ENCODE measurements around the gene GADL1. TPM values are rescaled to one million over a fixed set of nuclear protein-coding genes. Genes with fewer than 3 reads are reported as not detected.

The GADL1 gene
- polyA plus RNA-seq, 4 donors = 0.09 TPM; not detected in 3

- 55 to 91% (median 81%) methylated on average over 4 of the region's 4 CpGs for WGBS, 3 donors
- Histone ChIP-seq H3K27ac (ENCODE audit: low read depth in 1 of 3, low read length in 2 of 3) (no peak overlapping the region), H3K4me1 (ENCODE audit: control insufficient read depth in 3 of 3, insufficient read depth in 2 of 3, low read depth in 1 of 3, low read length in 2 of 3) (no peaks in the 10 kb centered on the region), H3K4me3 (ENCODE audit: low read depth in 1 of 3, low read length in 3 of 3) (no peak overlapping the region), H3K9me3 (ENCODE audit: control insufficient read depth in 2 of 2, insufficient read depth in 1 of 2, low read depth in 1 of 2, low read length in 1 of 2) (peaks cover 0 to 7% of the 10 kb centered on the region in 2 donors), H3K27me3 (ENCODE audit: control insufficient read depth in 3 of 3, insufficient read depth in 3 of 3, low read length in 3 of 3) (no peaks in the 10 kb centered on the region), H3K36me3 (ENCODE audit: control insufficient read depth in 3 of 3, insufficient read depth in 2 of 3, low read depth in 1 of 3, low read length in 3 of 3) (no peaks in the 10 kb centered on the region)
- no peak for DNase-seq
- FAIRE-seq = no peak
Measured at GRCh38 chr3:30712991-30713390, 181.5 kb downstream of the GADL1 start.

DNA sequence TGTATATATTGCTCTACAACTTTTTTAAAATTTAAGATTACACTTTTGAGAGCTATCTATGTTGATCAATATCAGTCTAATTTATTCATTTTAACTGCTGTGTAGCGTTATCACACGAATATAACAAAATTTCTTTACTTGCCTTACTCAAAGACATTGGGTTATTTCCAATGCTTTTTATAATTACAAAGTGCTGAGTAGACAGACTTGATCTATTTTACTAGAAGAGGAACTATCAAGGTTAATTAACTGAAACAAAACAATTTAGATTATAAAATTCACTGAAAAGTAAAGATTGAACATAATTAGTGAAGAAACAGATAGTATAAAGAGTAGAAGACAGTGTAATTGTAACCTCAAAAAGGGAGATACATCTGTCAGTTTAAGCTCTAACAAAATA is 182.6 kb downstream of the GADL1 start:
- Histone ChIP-seq H3K27me3 (ENCODE audit: control insufficient read depth in 3 of 3, insufficient read depth in 3 of 3, low read length in 3 of 3) (no peaks in the 10 kb centered on the region), H3K4me1 (ENCODE audit: control insufficient read depth in 3 of 3, insufficient read depth in 2 of 3, low read depth in 1 of 3, low read length in 2 of 3) (no peaks in the 10 kb centered on the region), H3K36me3 (ENCODE audit: control insufficient read depth in 3 of 3, insufficient read depth in 2 of 3, low read depth in 1 of 3, low read length in 3 of 3) (no peaks in the 10 kb centered on the region), H3K4me3 (ENCODE audit: low read depth in 1 of 3, low read length in 3 of 3) (no peak overlapping the region), H3K9me3 (ENCODE audit: control insufficient read depth in 2 of 2, insufficient read depth in 1 of 2, low read depth in 1 of 2, low read length in 1 of 2) (peaks cover 0 to 7% of the 10 kb centered on the region in 2 donors), H3K27ac (ENCODE audit: low read depth in 1 of 3, low read length in 2 of 3) (no peak overlapping the region)
- DNase-seq (no peak), FAIRE-seq (no peak)
- 91 to 92% (median 91%) methylated on average over 2 of the region's 2 CpGs for WGBS, 3 donors

DNA sequence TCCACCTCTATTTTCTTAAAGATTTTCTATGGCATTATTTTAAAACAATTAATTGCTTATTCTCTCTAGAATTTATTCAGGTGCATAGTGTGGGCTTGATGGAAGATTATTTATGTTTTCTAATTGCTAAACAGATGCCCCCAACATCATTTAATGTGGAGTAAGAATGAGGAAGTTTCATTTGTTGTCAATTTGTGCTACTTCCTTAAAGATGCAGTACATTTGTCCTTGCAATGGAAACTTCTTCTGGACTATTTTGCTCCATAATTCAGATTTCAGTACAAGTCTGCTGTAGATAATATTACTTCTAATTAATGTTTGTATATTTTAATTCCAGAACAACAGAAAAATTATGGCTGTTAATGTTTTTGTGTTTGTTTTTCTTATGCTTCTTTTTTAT is 183.3 kb downstream of the GADL1 start:
- FAIRE-seq = peak; percentile 41
- no peak overlapping the region for H3K27ac ChIP-seq (ENCODE audit: low read depth in 1 of 3, low read length in 2 of 3)
- H3K9me3 ChIP-seq (ENCODE audit: control insufficient read depth in 2 of 2, insufficient read depth in 1 of 2, low read depth in 1 of 2, low read length in 1 of 2) = peaks cover 0 to 7% of the 10 kb centered on the region in 2 donors
- H3K36me3 ChIP-seq (ENCODE audit: control insufficient read depth in 3 of 3, insufficient read depth in 2 of 3, low read depth in 1 of 3, low read length in 3 of 3) = no peaks in the 10 kb centered on the region
- no peak for DNase-seq
- no peaks in the 10 kb centered on the region for H3K4me1 ChIP-seq (ENCODE audit: control insufficient read depth in 3 of 3, insufficient read depth in 2 of 3, low read depth in 1 of 3, low read length in 2 of 3)
- no peak overlapping the region for H3K4me3 ChIP-seq (ENCODE audit: low read depth in 1 of 3, low read length in 3 of 3)
- H3K27me3 ChIP-seq (ENCODE audit: control insufficient read depth in 3 of 3, insufficient read depth in 3 of 3, low read length in 3 of 3) = no peaks in the 10 kb centered on the region

- peaks cover 0 to 7% of the 10 kb centered on the region in 2 donors for H3K9me3 ChIP-seq (ENCODE audit: control insufficient read depth in 2 of 2, insufficient read depth in 1 of 2, low read depth in 1 of 2, low read length in 1 of 2)
- DNase-seq = no peak
- H3K4me1 ChIP-seq (ENCODE audit: control insufficient read depth in 3 of 3, insufficient read depth in 2 of 3, low read depth in 1 of 3, low read length in 2 of 3) = no peaks in the 10 kb centered on the region
- no peak overlapping the region for H3K27ac ChIP-seq (ENCODE audit: low read depth in 1 of 3, low read length in 2 of 3)
- H3K27me3 ChIP-seq (ENCODE audit: control insufficient read depth in 3 of 3, insufficient read depth in 3 of 3, low read length in 3 of 3) = no peaks in the 10 kb centered on the region
- no peak overlapping the region for H3K4me3 ChIP-seq (ENCODE audit: low read depth in 1 of 3, low read length in 3 of 3)
- FAIRE-seq = no peak
- 80 to 83% (median 80%) methylated on average over 7 of the region's 7 CpGs for WGBS, 3 donors
- no peaks in the 10 kb centered on the region for H3K36me3 ChIP-seq (ENCODE audit: control insufficient read depth in 3 of 3, insufficient read depth in 2 of 3, low read depth in 1 of 3, low read length in 3 of 3)
Measured at GRCh38 chr3:30710017-30710416, 184.4 kb downstream of the GADL1 start.

DNA sequence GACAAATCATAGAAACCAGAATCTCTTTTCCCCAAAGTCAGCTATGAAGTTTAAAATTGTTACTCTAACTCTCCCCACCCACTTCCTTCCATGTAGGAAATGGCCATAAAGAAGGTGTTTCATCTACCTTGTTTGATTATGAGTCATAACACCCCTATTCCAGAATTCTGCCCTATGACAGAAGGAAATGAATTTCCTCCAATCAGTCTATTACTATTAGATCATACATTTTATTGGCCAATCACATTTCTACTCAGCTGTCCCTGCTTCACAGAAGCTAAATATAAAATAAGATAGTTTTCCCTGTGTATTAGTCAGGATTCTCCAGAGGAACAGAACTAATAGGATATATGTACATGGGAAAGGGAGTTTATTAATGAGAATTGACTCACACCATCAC is 186.0 kb downstream of the GADL1 start:
- no peaks in the 10 kb centered on the region for H3K36me3 ChIP-seq (ENCODE audit: control insufficient read depth in 3 of 3, insufficient read depth in 2 of 3, low read depth in 1 of 3, low read length in 3 of 3)
- DNase-seq (no peak), FAIRE-seq (no peak)

GRCh38 chr3:30707825-30708224 is 186.6 kb downstream of the GADL1 start:
- H3K4me1 ChIP-seq (ENCODE audit: control insufficient read depth in 3 of 3, insufficient read depth in 2 of 3, low read depth in 1 of 3, low read length in 2 of 3) = no peaks in the 10 kb centered on the region
- no peak overlapping the region for H3K4me3 ChIP-seq (ENCODE audit: low read depth in 1 of 3, low read length in 3 of 3)
- DNase-seq (no peak), FAIRE-seq (no peak)
- H3K27me3 ChIP-seq (ENCODE audit: control insufficient read depth in 3 of 3, insufficient read depth in 3 of 3, low read length in 3 of 3) = no peaks in the 10 kb centered on the region
- WGBS, 3 donors = 88 to 95% (median 95%) methylated on average over 4 of the region's 4 CpGs
- H3K27ac ChIP-seq (ENCODE audit: low read depth in 1 of 3, low read length in 2 of 3) = no peak overlapping the region
- peaks cover 0 to 7% of the 10 kb centered on the region in 2 donors for H3K9me3 ChIP-seq (ENCODE audit: control insufficient read depth in 2 of 2, insufficient read depth in 1 of 2, low read depth in 1 of 2, low read length in 1 of 2)
- H3K36me3 ChIP-seq (ENCODE audit: control insufficient read depth in 3 of 3, insufficient read depth in 2 of 3, low read depth in 1 of 3, low read length in 3 of 3) = no peaks in the 10 kb centered on the region

More for the DNA sequence above, 186.0 kb downstream of the GADL1 start:
- Histone ChIP-seq H3K9me3 (ENCODE audit: control insufficient read depth in 2 of 2, insufficient read depth in 1 of 2, low read depth in 1 of 2, low read length in 1 of 2) (peaks cover 0 to under 1% of the 10 kb centered on the region in 2 donors), H3K27me3 (ENCODE audit: control insufficient read depth in 3 of 3, insufficient read depth in 3 of 3, low read length in 3 of 3) (no peaks in the 10 kb centered on the region), H3K4me3 (ENCODE audit: low read depth in 1 of 3, low read length in 3 of 3) (no peak overlapping the region), H3K27ac (ENCODE audit: low read depth in 1 of 3, low read length in 2 of 3) (no peak overlapping the region), H3K4me1 (ENCODE audit: control insufficient read depth in 3 of 3, insufficient read depth in 2 of 3, low read depth in 1 of 3, low read length in 2 of 3) (no peaks in the 10 kb centered on the region)

DNA sequence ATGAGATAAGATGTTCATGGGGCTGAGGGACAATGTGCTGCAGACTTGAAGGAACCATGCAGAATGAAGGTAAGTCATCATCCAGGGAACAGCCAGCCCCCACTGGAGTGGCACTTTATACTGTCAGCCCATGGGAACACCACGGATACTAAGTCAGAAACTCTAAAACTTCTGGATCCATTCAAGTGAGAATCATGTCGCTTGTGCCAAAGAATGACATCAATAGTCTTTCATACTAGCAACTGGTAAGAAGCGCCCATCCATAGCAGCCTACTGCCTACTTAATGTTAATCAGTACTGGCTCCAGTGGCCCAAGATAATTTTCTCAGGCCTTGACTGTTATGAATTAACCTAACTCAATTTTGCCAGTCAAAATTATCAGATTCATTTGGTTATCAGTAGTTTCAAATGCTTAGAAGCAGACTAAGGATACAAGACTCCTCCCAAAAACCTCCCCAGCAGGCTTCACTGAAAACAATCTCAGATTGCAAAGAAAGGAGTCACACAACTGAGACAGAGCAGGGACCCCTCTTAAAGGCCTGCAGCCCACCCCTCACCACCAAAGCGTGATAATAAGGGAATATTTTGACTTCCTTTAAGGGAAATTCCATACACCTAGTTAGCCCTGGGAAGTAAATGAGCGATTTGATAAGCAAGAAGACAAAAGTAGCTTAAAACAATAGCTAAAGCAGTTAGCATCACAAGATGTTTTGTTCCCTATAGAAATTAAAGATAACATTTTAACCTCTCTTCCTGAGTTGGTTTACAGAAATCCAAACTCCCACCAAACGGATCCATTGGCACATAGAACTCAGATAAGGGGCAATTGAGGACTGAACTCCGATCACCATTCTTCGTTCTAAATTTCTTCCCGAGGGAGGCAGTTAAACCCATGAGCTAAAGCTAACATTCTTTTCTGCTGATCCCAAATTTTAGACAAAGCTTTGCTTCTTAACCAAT is 189.2 kb downstream of the GADL1 start:
- Histone ChIP-seq H3K4me3 (ENCODE audit: low read depth in 1 of 3, low read length in 3 of 3) (no peak overlapping the region), H3K4me1 (ENCODE audit: control insufficient read depth in 3 of 3, insufficient read depth in 2 of 3, low read depth in 1 of 3, low read length in 2 of 3) (no peaks in the 10 kb centered on the region), H3K27ac (ENCODE audit: low read depth in 1 of 3, low read length in 2 of 3) (no peak overlapping the region), H3K36me3 (ENCODE audit: control insufficient read depth in 3 of 3, insufficient read depth in 2 of 3, low read depth in 1 of 3, low read length in 3 of 3) (no peaks in the 10 kb centered on the region), H3K27me3 (ENCODE audit: control insufficient read depth in 3 of 3, insufficient read depth in 3 of 3, low read length in 3 of 3) (no peaks in the 10 kb centered on the region), H3K9me3 (ENCODE audit: control insufficient read depth in 2 of 2, insufficient read depth in 1 of 2, low read depth in 1 of 2, low read length in 1 of 2) (peaks cover 0 to 8% of the 10 kb centered on the region in 2 donors)
- DNase-seq = no peak
- FAIRE-seq = no peak
- 83 to 84% (median 83%) methylated on average over 9 of the region's 9 CpGs for WGBS, 3 donors

DNA sequence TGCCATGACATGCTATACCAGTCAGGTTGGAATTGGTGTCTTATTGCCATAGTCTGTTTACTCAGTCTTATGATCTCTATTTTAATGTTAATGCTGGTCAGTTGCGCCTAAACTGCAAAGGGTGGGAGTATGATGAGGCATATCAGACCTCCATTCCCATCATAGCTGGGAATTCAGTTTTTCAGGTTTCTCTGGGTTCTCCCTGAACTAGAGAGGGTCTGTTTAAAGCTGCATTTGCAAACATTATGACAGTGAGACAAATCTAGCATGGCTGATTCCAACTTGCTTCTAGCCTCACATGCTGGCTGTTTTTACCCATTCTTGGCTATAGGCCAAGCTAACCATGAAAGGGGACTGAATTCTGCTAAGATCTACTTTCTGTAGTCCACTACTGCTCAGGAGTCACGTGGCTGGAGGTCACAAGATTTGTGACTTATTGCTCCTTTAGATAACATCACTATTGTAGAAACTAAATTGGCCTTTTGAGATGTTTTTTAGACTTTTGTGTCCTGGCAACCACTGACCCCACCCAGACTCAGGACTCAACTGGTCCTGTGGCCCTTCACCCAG is 191.5 kb downstream of the GADL1 start:
- Histone ChIP-seq H3K9me3 (ENCODE audit: control insufficient read depth in 2 of 2, insufficient read depth in 1 of 2, low read depth in 1 of 2, low read length in 1 of 2) (peaks cover 0 to 8% of the 10 kb centered on the region in 2 donors), H3K27me3 (ENCODE audit: control insufficient read depth in 3 of 3, insufficient read depth in 3 of 3, low read length in 3 of 3) (no peaks in the 10 kb centered on the region), H3K4me1 (ENCODE audit: control insufficient read depth in 3 of 3, insufficient read depth in 2 of 3, low read depth in 1 of 3, low read length in 2 of 3) (no peaks in the 10 kb centered on the region), H3K4me3 (ENCODE audit: low read depth in 1 of 3, low read length in 3 of 3) (no peak overlapping the region), H3K36me3 (ENCODE audit: control insufficient read depth in 3 of 3, insufficient read depth in 2 of 3, low read depth in 1 of 3, low read length in 3 of 3) (peaks cover 0 to 3% (median 0%) of the 10 kb centered on the region in 3 donors), H3K27ac (ENCODE audit: low read depth in 1 of 3, low read length in 2 of 3) (no peak overlapping the region)
- FAIRE-seq (no peak), DNase-seq (no peak)
- 64 to 90% (median 79%) methylated on average over 2 of the region's 2 CpGs for WGBS, 3 donors
